Liver (tissue), 9 donors: Measurements from ENCODE around the gene ALG3. TPM values are rescaled to one million over a fixed set of nuclear protein-coding genes. Genes with fewer than 3 reads are reported as not detected.

Source experiments
- DNase-seq: peaks from one replicate; pipeline ENCODE4 v3.0.0-alpha.2; 2017; ENCODE audit warnings: low spot score
- H3K27ac ChIP-seq, 2 donors: one replicate each; pipeline ENCODE4 v1.7.0; 2013; ENCODE audit warnings: inconsistent platforms in 2 of 2, low read length in 2 of 2, control low read depth in 1 of 2, low read depth in 1 of 2, mild to moderate bottlenecking in 1 of 2
- H3K27me3 ChIP-seq, 4 donors: one replicate each; pipeline versions ENCODE4 v1.6.1 to v1.7.0; 2013; ENCODE audit warnings: low read length in 3 of 4, inconsistent platforms in 1 of 4, mild to moderate bottlenecking in 1 of 4, moderate library complexity in 1 of 4; ENCODE audit not compliant: control insufficient read depth in 4 of 4, insufficient read depth in 4 of 4
- H3K36me3 ChIP-seq, 4 donors: one replicate each; pipeline versions ENCODE4 v1.6.1 to v1.7.0; 2013; ENCODE audit warnings: low read length in 3 of 4, mild to moderate bottlenecking in 3 of 4, low read depth in 1 of 4, moderate library complexity in 1 of 4; ENCODE audit not compliant: control insufficient read depth in 4 of 4, insufficient read depth in 3 of 4
- H3K4me1 ChIP-seq, 4 donors: one replicate each; pipeline versions ENCODE4 v1.6.1 to v1.7.0; 2013; ENCODE audit warnings: low read length in 3 of 4, mild to moderate bottlenecking in 3 of 4, moderate library complexity in 1 of 4; ENCODE audit not compliant: control insufficient read depth in 4 of 4, insufficient read depth in 4 of 4
- H3K4me3 ChIP-seq, 3 donors: one replicate each; pipeline versions ENCODE4 v1.6.1 to v1.7.0; 2013; ENCODE audit warnings: low read length in 3 of 3, control low read depth in 1 of 3, low read depth in 1 of 3, mild to moderate bottlenecking in 1 of 3
- H3K9ac ChIP-seq, 2 donors: one replicate each; pipeline ENCODE4 v1.7.0; 2013; ENCODE audit warnings: low read length in 2 of 2, mild to moderate bottlenecking in 2 of 2, moderate library complexity in 2 of 2, control low read depth in 1 of 2, low read depth in 1 of 2
- H3K9me3 ChIP-seq, 4 donors: one replicate each; pipeline versions ENCODE4 v1.6.1 to v1.7.0; 2013; ENCODE audit warnings: low read length in 3 of 4; ENCODE audit not compliant: control insufficient read depth in 4 of 4
- FOXA1 ChIP-seq: IDR thresholded peaks from 2 replicates; pipeline ENCODE4 v1.6.1; 2016; ENCODE audit warnings: antibody characterized with exemption
- FOXA2 ChIP-seq: IDR thresholded peaks from 2 replicates; pipeline ENCODE4 v1.6.1; 2016; ENCODE audit warnings: antibody characterized with exemption
- HNF4A ChIP-seq, 2 donors: conservative IDR thresholded peaks; 2 replicates each; pipeline ENCODE4 v1.6.1; 2016; ENCODE audit warnings: antibody characterized with exemption in 2 of 2, mild to moderate bottlenecking in 2 of 2
- JUND ChIP-seq, 2 donors: IDR thresholded peaks; 2 replicates each; pipeline ENCODE4 v1.6.1; 2016; ENCODE audit warnings: antibody characterized with exemption in 2 of 2
- RXRA ChIP-seq, 2 donors: IDR thresholded peaks; 2 replicates each; pipeline ENCODE4 v1.6.1; 2017 to 2018; ENCODE audit warnings: antibody characterized with exemption in 2 of 2, mild to moderate bottlenecking in 1 of 2
- SP1 ChIP-seq: IDR thresholded peaks from 2 replicates; pipeline ENCODE4 v1.6.1; 2018; ENCODE audit warnings: antibody characterized with exemption, mild to moderate bottlenecking
- WGBS: extraction: QIAGEN DNeasy Blood & Tissue Kit; methylation state at CpG from one replicate; pipeline ENCODE4 v1.1.7; 2013; 5-methylcytosine and 5-hydroxymethylcytosine counted together
- polyA plus RNA-seq, 2 donors: library from polyadenylated mRNA; stranded (reverse) in 1 of 2; unstranded in 1 of 2; fragments of 200-250 nt in 1 of 2; fragments of >200 nt in 1 of 2; fragmentation: Nextera tagmentation in 1 of 2; extraction: Ambion mirVana in 1 of 2; gene quantifications; one replicate each; pipeline versions ENCODE4 v1.2.1 to v1.2.3, GENCODE V29; 2013 to 2015
- total RNA-seq, 2 donors: library from RNA; depleted of rRNA; stranded (reverse); fragments of >200 nt; gene quantifications; one replicate each; pipeline ENCODE4 v1.2.3, GENCODE V29; 2014
- TF ChIP-seq, protein P1 (sequence below): fragments of 150-350 bp; IDR thresholded peaks from 2 replicates; pipeline ENCODE4 v1.5.1; 2017; ENCODE audit warnings: improper control_type of control experiment, low read depth, low read length; ENCODE audit not compliant: missing input control
- TF ChIP-seq, protein P2 (sequence below): IDR thresholded peaks from 2 replicates; pipeline ENCODE4 v1.6.1; 2016; ENCODE audit warnings: antibody characterized with exemption, mild to moderate bottlenecking
- donor health status: healthy.
- donor health status: healthy.
- donor health status: healthy.
- donor health status: healthy.
- donor health status: healthy.

Gene ALG3
- total and polyA plus RNA-seq, 4 donors, result 27.7 to 78.6 (median 64.5) TPM

DNA sequence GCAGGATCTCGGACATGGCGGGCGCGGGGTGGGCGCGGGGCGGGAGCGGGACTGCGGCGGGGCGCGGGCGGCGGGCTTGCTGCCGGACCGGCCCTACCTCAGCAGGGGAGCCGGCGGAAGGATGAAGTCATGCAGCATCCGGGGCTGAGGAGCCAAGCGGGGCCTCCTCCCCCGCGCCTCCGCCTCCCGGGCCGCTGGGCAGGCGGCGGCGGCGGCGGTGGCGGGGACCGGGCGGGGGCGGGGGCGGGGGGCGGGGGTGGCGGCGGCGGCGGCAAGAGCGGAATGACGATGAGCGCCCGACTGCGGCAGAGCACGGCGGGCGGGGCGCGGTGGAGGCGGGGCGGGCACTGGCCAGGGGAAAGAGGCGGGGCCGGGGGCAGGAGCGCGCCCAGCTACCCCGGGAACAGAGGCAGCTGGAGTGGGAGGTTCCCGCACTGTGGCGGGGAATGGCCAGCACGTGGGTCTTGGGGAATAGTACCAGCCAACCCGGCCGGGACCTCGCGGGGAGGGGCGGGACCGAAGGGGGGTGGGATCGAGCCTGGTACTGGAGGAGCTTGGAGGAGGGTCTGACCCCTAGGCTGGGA is 12.6 kb upstream of the ALG3 start, which contains the start of gene CAMK2N2:
CAMK2N2 (minus strand) TSS at position 284 of the 584 bp plus-strand sequence; CDS start at position 16, 268 bp downstream.
- peaks cover 9 to 29% (median 14%) of the 10 kb centered on the region in 4 donors for H3K4me1 ChIP-seq
- no peaks in the 10 kb centered on the region for H3K27me3 ChIP-seq
- no peak for TF ChIP-seq SP1
- peak in 1 of 2 donors; percentile 5 for TF ChIP-seq HNF4A (conservative IDR thresholded peaks at IDR 0.05)
- peaks cover 0 to 5% (median 0%) of the 10 kb centered on the region in 4 donors for H3K36me3 ChIP-seq
- DNase-seq, result no peak
- WGBS, result under 1% methylated on average over 67 of the region's 67 CpGs
- H3K4me3 ChIP-seq, result peak within 1 kb of the TSS in 2 of 3 donors; percentile 9 to 67
- no peak within 1 kb of the TSS for H3K27ac ChIP-seq
- no peak within 1 kb of the TSS for H3K9ac ChIP-seq
- H3K9me3 ChIP-seq, result no peaks in the 10 kb centered on the region

DNA sequence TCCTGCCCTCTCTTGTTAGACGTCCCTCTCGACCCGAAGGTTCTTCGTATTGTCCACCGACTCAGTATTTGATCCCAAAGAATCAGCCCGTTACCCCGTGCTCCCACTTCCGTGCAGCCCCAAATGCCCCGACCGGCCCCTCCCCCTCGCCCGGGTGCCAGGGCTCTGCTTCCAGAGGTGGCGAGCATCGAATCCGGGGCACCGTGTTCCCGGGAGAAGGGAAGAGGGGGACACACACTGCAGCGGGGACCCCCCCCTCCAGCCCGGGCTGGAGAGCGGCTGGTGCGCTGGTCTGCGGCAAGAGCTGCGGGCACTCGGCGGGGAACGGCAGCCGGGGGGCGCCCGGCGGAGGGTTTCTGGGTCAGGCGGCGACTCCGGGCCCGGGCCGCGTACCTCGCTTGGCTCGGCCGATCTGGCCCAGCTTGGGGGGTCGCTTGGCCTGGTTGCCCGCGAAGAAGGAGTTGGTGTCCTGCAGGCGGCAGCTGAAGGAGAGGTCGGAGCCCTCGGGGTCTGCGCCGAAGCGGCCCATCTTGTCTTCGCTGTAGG is 12.0 kb upstream of the ALG3 start:
- 3% methylated on average over 49 of the region's 49 CpGs for WGBS
- Histone ChIP-seq H3K9ac (no peak overlapping the region), H3K4me3 (peak overlapping the region in 1 of 3 donors; percentile 67), H3K27me3 (no peaks in the 10 kb centered on the region), H3K36me3 (peaks cover 0 to 5% (median 0%) of the 10 kb centered on the region in 4 donors), H3K4me1 (peaks cover 9 to 29% (median 14%) of the 10 kb centered on the region in 4 donors), H3K27ac (no peak overlapping the region), H3K9me3 (no peaks in the 10 kb centered on the region)
- no peak for DNase-seq
- TF ChIP-seq FOXA1 (no peak), JUND (IDR thresholded peaks at IDR 0.05) (no peak), FOXA2 (no peak), RXRA (IDR thresholded peaks at IDR 0.05) (no peak)

DNA sequence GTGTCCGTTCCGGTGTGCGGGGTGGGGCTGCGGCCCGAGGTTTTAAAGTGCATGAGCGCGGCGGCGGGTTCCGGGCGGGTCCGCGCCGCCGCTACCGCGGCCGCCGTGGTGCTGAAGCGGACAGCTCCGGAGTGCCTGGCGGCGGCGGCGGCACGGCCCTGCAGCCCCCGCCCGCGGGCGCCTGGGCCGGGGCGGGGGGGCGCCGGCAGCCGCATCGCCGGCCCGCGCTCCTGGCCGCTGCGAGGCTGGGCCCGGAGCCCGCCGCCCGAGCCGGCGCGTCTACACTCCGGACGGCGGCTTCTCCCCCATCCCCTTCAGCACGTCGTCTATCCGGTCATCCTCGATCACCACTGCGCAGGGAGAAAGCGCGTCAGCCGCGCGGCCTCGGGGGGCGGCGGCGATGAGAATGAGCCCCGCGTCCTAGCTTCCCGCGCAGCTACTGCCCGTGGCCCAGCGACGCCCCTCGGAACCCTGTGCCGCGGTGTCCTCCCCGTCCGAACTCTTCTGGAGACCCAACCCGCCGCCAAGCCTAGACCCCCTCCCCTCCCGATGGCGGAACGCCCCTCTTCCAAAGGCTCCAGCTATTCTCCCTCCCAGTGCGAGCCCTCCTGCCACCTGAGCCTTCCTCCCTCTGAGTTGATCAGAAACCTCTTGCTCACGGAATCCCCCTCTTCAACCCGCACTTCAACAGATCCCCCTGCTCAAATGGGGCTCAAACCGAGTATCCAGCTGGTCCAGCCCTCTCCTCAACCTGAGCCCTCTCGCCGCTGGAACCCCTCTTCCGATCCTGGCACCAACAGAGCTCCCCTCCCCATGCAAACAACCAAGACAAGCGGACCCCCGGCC is 11.3 kb upstream of the ALG3 start:
- TF ChIP-seq, protein P1, sequence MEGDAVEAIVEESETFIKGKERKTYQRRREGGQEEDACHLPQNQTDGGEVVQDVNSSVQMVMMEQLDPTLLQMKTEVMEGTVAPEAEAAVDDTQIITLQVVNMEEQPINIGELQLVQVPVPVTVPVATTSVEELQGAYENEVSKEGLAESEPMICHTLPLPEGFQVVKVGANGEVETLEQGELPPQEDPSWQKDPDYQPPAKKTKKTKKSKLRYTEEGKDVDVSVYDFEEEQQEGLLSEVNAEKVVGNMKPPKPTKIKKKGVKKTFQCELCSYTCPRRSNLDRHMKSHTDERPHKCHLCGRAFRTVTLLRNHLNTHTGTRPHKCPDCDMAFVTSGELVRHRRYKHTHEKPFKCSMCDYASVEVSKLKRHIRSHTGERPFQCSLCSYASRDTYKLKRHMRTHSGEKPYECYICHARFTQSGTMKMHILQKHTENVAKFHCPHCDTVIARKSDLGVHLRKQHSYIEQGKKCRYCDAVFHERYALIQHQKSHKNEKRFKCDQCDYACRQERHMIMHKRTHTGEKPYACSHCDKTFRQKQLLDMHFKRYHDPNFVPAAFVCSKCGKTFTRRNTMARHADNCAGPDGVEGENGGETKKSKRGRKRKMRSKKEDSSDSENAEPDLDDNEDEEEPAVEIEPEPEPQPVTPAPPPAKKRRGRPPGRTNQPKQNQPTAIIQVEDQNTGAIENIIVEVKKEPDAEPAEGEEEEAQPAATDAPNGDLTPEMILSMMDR, result no peak
- TF ChIP-seq, protein P2, sequence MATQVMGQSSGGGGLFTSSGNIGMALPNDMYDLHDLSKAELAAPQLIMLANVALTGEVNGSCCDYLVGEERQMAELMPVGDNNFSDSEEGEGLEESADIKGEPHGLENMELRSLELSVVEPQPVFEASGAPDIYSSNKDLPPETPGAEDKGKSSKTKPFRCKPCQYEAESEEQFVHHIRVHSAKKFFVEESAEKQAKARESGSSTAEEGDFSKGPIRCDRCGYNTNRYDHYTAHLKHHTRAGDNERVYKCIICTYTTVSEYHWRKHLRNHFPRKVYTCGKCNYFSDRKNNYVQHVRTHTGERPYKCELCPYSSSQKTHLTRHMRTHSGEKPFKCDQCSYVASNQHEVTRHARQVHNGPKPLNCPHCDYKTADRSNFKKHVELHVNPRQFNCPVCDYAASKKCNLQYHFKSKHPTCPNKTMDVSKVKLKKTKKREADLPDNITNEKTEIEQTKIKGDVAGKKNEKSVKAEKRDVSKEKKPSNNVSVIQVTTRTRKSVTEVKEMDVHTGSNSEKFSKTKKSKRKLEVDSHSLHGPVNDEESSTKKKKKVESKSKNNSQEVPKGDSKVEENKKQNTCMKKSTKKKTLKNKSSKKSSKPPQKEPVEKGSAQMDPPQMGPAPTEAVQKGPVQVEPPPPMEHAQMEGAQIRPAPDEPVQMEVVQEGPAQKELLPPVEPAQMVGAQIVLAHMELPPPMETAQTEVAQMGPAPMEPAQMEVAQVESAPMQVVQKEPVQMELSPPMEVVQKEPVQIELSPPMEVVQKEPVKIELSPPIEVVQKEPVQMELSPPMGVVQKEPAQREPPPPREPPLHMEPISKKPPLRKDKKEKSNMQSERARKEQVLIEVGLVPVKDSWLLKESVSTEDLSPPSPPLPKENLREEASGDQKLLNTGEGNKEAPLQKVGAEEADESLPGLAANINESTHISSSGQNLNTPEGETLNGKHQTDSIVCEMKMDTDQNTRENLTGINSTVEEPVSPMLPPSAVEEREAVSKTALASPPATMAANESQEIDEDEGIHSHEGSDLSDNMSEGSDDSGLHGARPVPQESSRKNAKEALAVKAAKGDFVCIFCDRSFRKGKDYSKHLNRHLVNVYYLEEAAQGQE, result peak; percentile 94
- H3K36me3 ChIP-seq, result peaks cover 0 to 5% (median 0%) of the 10 kb centered on the region in 4 donors
- 3% methylated on average over 91 of the region's 91 CpGs for WGBS
- H3K4me3 ChIP-seq, result peak overlapping the region in 1 of 3 donors; percentile 67
- no peak overlapping the region for H3K27ac ChIP-seq
- H3K9me3 ChIP-seq, result no peaks in the 10 kb centered on the region
- H3K9ac ChIP-seq, result no peak overlapping the region
- H3K4me1 ChIP-seq, result peaks cover 9 to 29% (median 14%) of the 10 kb centered on the region in 4 donors
- DNase-seq, result no peak
- no peaks in the 10 kb centered on the region for H3K27me3 ChIP-seq
